GM18858 (cell line): ENCODE measurements around the gene BRF1.

Experiments
- ATAC-seq: cut with Tn5 transposase; IDR thresholded peaks from one replicate; pipeline ENCODE4 v1.9.1; 2021; ENCODE audit not compliant: unreplicated experiment

BRF1 gene

DNA sequence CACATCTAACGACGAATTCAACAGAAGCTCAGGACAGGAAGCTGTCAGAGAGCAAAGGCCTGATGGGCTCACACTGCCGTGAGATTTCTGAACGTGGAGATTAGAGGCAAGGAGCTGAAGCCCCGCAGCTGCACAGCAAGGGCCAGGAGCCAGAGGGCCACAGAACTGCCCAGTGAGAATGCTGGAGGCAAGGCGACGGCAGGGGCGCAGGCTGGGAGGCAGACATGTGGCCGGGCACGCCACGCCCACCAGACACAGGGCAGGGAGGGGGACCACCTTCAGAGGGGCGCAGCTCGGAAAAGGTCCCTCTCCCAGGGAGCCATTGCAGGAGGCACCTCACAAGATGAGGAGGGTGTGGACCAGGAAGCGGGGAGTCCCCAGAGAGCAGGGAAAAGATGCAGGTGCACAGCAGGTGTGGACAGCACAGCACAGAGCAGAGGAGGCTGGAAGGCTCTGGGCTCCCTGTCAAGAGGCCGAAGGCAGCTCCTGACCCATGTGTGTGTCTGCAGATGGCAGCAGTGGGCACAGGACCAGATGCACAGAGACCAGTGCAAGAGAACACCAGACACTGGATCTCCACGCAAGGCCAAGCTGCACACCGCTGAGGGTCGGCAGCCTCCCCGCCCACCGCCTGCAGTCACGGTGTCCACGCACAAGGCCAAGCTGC is 29.4 kb downstream of the BRF1 start:
- ATAC-seq, result no peak

GRCh38 chr14:105269405-105269804 is 31.4 kb downstream of the BRF1 start:
- ATAC-seq, result no peak

DNA sequence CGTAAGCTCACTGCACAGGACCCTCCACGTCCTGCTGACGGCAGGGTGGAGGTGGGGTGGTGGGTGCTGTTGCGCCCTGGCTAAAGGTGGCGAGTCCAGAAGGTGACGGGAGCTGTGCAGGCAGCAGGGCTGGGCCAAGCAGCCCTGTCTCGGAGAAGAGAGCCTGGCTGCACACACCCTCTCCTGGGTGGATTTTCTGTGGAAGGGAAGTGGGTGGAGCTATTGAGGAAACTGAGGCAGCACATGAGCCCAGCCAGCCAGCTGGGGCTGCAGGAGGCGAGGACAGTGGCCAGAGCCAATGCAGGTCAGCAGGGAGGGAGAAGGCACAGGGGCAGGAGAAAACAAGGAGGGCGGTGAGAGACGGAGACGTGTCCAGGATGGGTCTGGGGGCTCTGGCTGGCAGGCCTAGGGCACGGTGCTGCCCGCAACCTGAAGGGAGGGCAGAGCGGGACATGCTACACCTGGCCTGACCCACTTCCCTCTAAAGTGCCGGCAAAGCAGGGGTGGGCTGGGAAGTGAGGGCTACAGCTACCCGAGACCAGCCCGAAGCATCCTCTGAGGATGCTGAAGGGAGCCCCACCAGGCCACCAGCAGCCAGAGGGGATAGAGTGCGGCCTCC is 32.0 kb downstream of the BRF1 start:
- ATAC-seq, result no peak

DNA sequence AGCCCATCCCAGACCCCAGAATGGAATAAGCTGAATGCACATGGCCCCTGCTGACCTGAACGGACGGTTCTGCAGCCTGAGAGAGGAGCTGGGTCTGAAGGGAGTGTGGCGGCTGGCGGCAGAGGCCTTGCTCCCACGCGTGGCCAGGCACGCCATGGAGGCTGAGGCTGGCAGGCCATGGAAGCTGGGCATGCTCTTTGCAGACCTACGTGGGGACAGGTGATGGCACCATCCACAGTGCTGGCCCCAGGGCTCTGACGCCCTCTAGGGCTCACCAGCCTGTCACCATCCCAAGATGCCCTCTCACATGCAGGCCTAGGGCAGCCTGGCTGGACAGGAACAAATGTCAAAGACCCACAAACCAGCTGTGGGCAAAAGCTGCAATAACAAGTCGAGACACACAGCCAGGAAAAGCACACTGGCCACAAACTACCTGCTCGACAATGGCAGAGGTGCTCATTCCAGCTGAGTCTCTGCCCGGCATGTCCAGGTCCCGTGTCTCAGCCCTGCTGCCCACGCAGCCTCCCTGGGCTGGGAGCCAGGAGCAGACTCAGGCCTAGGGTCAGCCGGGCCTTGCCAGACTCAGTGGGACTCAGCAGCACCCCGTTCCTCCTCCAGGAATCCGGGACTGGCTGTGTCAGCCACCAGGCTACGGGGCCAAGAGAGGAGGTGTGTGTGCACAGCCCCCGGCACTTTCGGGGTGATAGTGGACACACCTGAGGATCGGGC is 32.8 kb downstream of the BRF1 start:
- ATAC-seq, result no peak

GRCh38 chr14:105261781-105262180 is 39.0 kb downstream of the BRF1 start:
- ATAC-seq, result no peak

GRCh38 chr14:105260959-105261358 is 39.8 kb downstream of the BRF1 start:
- no peak for ATAC-seq

DNA sequence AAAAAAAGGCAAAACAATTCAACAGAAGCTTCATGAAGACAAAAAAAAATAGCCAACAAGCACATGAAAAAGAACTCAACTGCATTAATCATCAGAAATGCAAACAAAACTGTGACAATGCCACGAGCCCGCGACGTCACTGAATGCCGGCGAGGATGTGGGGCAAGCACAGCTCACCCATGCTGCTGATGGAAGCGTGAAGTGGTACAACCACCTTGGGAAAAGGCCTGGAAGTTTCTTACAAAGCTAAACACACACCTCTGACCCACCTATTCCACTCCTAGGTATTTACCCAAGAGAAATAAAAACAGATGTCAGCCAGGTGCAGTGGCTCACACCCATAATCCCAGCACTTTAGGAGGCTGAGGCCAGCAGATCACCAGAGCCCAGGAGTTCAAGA is 42.0 kb downstream of the BRF1 start:
- ATAC-seq, result no peak

- ATAC-seq, result no peak
These were observed 43.3 kb downstream of the BRF1 start for GRCh38 chr14:105257464-105257863.

DNA sequence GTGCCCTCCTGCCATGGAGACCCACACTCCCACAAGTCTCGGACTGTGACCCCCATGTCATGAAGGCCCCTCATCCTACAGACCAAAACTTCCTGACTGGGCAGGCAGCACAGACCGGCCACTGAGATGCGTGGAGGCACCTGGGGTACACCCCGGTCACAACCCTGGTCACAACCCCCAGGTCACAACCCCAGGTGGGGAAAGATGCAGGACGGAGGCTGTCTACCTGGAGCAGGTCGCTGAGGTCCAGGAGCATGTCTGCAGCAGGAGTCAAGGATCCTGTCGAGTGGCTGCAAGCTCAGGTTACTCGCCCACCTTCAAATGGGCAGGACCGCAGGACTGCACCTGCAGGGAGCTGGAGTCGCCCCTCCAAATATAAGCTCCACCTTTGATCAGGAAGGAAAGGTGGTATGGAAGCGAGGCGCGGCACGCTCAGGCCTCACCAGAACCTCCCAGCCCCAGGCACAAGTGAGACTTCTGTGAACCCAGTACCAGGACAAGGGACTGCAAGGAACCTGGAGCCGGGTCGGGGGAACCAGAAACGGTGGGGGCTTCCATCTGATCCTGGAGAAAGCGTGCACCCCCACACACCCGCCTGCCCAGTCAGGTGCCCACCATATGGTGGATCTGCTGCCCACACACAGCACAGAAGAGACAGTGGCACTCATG is 44.4 kb downstream of the BRF1 start:
- ATAC-seq, result no peak

DNA sequence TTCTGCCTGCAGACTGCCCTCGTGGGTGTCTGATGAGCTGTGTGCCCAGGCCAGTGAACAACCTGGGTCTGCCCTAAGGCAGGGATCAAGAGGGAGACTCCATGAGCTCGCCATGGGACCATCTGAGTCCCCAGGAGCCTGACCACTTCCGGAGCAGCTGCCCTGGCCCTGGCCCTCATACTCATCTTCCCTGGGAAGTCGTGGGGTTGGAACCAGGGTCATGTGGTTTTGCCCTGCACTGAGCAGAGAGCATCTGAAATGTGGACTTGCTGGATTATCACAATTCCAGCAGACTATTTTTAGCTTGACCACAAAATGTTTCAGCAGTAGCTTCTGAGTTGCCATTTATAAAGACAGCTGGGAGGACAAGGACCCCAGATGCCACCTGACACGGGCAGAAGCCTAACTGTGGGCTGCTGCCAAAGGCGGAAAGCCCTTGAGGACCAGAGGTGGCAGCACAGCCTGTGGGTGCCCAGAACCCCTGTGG is 45.7 kb downstream of the BRF1 start:
- ATAC-seq, result no peak

GRCh38 chr14:105253329-105253682 is 47.5 kb downstream of the BRF1 start:
- no peak for ATAC-seq

DNA sequence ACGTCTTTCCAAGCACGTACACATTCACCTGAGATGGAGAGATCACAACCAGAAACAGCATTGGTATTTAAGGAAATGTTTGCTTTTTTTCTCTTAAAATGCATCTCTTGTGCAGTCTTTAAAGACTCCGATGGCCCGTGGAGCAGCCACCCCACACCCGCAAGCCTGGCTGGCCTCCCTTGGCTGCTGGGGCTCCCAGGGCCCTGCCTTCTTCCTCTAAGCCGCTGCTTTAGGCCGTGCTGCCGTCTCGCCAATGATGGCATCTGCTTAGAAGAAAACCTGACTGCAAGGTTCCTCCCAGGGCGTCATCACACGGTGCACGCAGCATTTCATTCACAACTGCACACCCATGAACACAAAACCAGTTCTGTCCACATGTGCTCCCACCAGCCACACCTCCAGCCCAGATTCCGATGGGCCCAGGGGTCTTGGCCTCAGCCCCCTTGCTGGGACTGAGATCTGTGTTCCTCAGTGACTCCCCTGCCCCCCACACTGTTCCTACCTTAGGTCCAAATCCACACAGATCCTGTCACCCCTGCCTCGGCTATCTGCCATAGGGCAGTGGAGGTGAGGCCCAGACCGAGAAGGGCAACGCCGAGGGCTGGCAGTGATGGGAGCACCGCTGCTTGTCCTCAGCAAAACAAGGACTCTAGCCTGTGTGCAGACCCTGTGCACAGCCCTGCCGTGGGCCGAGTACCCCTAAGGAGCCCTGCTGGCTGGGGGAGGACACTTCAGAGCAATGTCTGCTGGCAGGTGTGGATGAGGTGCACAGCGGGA is 48.1 kb downstream of the BRF1 start:
- no peak for ATAC-seq

DNA sequence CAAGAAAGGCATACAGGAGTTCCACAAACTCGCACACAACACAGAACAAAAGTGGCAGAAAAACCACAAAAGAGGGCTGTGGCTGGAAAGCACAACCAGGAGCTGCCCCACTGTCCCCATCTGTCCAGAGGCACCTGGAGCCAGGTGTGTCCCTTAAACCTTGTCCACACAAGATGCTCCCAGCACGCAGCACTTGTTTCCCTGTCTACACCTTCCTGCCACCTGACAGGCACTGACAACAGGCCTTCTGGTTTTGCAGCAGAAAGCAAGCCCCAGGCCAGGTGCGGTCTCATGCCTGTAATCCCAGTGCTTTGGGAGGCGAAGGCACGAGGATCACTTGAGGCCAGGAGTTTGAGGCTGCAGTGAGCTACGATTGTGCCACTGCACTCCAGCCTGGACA is 48.9 kb downstream of the BRF1 start:
- no peak for ATAC-seq

DNA sequence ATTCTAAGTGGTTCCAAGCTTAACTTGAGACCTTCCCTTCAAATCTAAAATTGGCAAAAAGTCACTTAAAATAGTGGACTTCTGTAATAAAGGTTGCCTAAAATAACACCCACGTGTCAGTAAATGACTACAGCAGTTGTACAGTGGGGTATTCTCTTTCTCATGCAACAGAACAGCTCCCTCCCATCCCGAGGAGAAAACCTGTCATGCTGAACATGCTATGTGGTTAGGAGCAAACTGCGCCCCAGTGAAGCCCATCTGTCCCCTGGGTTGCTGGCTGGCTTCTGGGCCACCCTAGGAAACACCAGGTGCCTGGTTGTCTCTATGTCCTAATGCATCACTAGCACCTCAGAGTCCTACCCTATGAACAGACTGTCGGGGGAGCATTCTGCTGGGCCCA is 49.8 kb downstream of the BRF1 start:
- no peak for ATAC-seq

DNA sequence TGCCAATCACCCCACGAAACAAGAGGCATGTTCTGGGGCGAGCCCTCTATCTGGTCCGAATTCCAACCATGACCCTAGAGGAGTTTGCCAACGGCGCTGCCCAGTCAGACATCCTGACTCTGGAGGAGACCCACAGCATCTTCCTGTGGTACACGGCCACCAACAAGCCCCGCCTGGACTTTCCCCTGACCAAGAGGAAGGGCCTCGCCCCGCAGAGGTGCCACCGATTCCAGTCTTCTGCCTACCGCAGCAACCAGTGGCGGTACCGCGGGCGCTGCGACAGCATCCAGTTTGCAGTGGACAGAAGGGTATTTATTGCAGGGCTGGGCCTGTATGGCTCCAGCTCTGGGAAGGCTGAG is 50.8 kb downstream of the BRF1 start:
- no peak for ATAC-seq

DNA sequence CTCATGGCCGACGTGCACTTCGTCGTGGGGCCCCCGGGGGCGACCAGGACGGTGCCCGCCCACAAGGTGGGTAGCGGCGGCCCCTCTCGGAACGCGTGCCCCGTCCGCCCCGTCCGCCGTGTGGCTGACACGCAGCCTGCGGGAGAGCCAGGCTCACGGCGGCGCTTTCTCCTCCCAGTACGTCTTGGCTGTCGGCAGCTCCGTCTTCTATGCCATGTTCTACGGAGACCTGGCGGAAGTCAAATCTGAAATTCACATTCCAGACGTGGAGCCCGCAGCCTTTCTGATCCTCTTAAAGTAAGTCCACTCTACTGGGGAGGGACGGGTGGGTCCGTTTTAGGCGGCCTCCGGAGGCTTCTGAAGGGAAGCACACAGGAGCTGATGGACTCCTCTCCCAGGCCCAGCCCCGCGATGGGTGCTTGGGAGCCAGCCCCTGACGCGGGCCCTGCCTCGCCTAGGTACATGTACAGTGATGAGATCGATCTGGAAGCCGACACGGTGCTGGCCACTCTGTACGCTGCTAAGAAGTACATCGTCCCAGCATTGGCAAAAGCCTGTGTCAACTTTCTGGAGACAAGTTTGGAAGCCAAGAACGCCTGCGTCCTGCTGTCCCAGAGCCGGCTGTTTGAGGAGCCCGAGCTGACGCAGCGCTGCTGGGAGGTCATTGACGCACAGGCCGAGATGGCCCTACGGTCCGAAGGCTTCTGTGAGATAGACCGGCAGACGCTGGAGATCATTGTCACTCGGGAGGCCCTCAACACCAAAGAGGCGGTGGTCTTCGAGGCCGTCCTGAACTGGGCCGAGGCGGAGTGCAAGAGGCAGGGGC is 51.4 kb downstream of the BRF1 start:
- ATAC-seq, result no peak

- ATAC-seq, result peak; percentile 70
These were observed 52.2 kb downstream of the BRF1 start, which contains the start of gene BTBD6 for GRCh38 chr14:105248368-105249181. Gene BTBD6, plus strand, starts transcription at chr14:105248533. Its CDS starts 179 bp downstream, at chr14:105248712.

GRCh38 chr14:105247715-105248367 is 53.0 kb downstream of the BRF1 start:
- ATAC-seq, result peak; percentile 17

- no peak for ATAC-seq
These were observed 53.8 kb downstream of the BRF1 start for GRCh38 chr14:105247026-105247425.
